Suprapubic skin (tissue), 4 donors: ENCODE measurements around the gene LRMDA.

Experiments
- CTCF ChIP-seq, 2 donors: fragments of 200-600 bp in 1 of 2; fragments of 450-650 bp in 1 of 2; sonication (generic) in 1 of 2; IDR thresholded peaks; one replicate each; pipeline ENCODE4 v1.5.1; 2016 to 2019; ENCODE audit warnings: antibody characterized with exemption in 2 of 2, mild to moderate bottlenecking in 1 of 2, moderate library complexity in 1 of 2
- EP300 ChIP-seq: sonication (generic); formaldehyde crosslinking; IDR thresholded peaks from one replicate; pipeline ENCODE4 v1.6.1; 2017; ENCODE audit warnings: antibody characterized with exemption
- POLR2A ChIP-seq, 2 donors: fragments of 450-650 bp; IDR thresholded peaks; one replicate each; pipeline ENCODE4 v1.6.1; 2017; ENCODE audit warnings: antibody characterized with exemption in 2 of 2, mild to moderate bottlenecking in 2 of 2, moderate library complexity in 2 of 2
- POLR2AphosphoS5 ChIP-seq, 3 donors: sonication (generic); formaldehyde crosslinking; IDR thresholded peaks; one replicate each; pipeline ENCODE4 v1.6.1; 2017; ENCODE audit warnings: antibody characterized with exemption in 3 of 3

GRCh38 chr10:75929630-75930161, 498.3 kb downstream of the LRMDA start:
- no peak for TF ChIP-seq CTCF (IDR thresholded peaks at IDR 0.05)
- TF ChIP-seq POLR2AphosphoS5 (IDR thresholded peaks at IDR 0.05) = no peak
- TF ChIP-seq EP300 = no peak
- no peak for TF ChIP-seq POLR2A (IDR thresholded peaks at IDR 0.05)
